ENCODE data around the gene HSPA12B.

The HSPA12B gene

DNA sequence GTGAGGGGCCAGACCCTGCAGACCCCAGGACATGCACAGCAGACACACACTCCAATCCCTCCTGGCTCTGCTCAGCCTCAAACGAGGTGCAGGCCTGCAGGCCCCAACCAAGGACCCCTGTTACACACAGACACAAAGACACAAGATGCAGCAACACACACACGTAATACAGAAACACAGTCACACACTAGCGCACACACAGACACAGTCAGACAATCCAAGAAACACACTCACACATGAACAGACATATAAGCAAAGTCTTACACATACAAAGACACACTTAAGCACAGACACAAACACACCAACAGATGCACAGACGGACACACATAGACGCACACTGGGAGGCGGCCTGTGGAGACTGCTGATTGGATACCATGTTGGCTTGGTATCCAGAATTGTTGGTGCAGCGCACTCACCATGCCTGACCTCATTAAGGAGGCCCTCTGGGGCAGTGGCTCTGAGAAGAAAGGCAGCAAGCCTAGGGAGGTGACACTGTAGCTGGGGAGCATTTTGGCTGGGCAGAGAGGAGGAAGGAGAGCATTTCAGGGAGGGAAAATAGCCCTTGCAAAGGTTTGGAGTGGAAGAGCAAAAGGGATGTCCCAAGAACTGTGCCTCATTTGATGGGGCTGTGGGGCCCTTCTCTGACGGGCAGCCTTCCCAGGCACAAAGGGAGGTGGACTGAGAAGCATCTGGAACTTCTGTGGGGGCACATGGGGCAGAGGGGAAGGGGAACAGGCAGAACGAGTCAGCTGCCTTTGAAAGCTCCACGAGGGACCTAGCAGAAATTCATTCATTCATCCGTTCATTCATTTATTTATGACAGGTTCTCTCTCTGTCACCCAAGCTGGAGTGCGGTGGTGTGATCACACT, 1.4 kb upstream of the HSPA12B start:
- DNase-seq: no peak

DNA sequence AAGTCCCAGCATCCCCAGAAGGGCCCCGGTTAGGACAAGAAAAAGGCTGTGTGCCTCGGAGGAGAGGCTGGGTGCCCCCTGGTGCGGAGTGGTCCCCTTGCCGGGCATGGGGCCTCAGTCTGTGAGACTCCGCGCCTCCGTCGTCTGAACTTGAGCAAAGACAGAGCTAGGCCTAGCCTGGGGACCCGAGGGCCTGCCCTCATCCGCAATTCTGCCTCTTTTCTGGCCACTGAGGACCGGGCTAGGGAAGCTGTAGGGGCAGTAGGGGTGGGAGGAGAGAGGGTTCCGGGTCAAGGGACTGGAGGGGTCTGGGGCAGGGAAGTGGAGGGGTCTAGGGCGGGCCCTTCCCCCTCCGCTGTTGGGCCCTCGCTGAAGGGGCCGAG, 550 bp upstream of the HSPA12B start:
- DNase-seq: no peak

DNA sequence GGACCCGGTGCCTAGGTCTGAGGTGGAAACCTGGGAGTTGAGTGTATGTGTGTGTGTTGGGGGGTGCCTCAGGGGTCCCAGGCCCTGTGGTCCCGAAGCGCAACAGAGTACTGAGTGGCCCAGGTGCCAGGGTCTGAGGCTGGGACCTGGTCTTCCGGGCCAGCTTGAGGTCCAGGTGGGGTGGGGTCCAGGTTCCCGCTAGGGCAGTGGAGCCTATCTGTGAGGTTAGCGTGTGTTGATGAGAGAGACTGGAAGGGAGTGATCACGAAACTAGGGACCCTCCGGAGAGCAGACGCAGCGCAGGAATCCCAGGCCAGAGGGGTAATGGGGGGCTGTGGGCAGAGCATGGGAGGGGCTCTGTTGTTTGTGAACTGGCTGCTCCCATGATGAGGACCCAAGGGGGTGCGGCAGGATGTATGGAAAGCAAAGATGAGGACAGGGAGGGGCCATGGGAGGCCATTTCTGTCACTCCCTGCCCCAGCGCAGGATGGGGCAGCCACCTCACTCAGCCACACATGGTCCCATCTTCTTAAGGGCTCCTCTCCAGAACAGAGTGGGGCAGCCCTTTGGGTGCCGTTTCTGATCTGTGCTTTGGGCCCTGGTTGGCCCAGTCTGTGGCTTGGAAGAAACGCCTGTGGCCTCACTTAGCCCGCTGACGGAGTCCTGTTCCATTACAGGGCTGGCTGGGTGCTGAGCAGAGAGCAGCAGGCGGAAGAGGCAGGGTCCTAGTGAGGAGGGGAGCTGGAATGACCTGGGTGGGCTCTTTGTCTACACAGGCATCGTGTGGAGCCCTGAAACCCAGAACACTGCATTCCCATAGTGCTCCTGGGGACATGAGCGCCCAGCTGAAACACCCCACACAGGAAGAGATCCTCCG, 872 bp downstream of the HSPA12B start:
- no peak for DNase-seq

DNA sequence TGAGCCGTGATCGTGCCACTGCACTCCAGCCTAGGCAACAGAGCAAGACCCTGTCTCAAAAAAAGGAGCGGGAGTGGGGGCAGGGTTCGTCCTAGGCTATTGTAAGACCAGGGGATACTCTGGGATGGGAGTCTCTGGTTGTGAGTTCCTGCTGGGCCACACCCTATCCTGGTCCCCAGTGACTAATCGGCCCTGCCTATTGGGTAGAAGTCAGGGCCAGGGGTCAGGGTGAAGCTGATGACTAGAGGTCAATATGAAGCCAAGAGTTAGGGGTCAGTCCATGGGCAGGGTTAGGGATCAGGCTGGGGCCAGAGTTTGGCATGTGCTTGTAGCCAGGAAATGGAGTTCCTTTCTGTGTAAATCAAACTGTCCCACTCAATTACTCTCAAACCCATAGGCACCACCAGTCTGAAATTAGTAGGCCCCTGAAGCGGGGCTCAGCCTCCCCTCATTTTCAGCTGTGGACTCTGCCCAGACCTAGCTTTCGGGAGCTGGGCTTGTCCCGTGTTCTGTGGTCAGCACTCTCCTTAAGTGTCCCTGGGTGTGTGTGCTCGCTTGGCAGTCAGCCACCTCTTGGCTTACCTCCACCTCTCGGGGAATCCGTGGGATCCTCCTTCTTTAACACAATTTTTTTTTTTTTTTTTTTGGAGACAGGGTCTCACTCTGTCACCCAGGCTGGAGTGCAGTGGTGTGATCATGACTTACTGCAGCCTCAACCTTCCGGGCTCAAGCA, 1.8 kb downstream of the HSPA12B start:
- no peak for DNase-seq

DNA sequence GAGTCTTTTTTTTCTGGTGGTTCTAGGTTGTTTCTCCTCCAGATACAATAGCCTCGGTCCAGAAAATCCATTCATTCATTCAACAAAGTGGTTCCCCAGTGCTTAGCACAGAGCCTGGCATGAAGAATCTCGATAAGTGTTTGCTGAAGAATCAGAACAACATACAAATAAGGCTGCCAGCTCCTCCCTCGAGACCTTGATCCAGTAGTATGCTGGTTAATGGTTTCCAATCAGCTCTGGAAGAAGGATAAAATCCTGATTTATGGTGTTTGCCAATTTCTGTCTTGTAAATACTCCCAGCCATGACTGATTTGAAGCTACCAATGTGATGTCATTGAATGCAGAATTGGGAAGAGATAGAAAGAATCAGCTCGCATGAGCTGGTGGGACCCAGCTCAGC, 3.3 kb downstream of the HSPA12B start:
- DNase-seq: no peak

DNA sequence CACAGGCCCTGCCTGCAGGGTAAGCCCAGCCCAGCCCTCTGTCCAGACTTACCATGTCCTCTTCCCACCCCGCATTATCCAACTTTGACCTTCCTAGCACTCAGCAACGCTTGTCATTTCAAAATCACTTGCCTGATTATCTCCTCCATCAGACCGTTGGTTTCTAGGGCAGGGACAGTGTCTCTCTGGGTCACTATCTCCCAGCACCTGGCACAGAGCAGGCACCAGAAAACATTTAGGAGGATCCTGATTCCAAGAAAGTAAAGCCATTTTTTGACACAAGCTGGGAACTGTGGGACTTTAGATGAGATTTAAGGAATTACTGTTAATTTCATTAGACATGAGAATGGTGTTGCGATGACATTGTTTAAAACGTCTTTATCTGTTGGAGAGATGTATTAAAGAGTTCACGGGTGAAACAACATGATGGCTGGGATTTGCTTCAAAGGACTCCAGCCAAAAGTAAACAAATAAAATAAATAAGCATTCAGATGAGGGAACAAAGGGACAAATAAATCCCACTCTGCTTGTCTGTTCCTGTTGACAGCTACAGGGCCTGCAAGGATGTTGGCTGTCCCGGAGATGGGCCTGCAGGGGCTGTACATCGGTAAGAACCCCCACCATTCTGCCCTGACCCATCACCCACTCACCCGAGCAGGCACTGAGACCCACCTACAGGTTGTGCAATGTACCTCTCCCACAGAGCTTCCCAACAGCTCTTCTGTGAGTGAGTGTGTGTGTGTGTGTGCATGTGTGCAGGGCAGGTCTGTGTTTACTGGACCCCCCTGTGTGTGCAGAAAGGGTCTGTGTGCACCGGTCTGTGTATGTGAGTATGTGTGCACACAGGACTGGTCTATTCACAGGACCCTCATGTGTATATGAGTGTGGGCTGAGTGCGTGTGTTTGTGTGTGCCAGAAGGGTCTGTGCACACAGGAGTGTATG, 5.9 kb downstream of the HSPA12B start:
- no peak for DNase-seq

DNA sequence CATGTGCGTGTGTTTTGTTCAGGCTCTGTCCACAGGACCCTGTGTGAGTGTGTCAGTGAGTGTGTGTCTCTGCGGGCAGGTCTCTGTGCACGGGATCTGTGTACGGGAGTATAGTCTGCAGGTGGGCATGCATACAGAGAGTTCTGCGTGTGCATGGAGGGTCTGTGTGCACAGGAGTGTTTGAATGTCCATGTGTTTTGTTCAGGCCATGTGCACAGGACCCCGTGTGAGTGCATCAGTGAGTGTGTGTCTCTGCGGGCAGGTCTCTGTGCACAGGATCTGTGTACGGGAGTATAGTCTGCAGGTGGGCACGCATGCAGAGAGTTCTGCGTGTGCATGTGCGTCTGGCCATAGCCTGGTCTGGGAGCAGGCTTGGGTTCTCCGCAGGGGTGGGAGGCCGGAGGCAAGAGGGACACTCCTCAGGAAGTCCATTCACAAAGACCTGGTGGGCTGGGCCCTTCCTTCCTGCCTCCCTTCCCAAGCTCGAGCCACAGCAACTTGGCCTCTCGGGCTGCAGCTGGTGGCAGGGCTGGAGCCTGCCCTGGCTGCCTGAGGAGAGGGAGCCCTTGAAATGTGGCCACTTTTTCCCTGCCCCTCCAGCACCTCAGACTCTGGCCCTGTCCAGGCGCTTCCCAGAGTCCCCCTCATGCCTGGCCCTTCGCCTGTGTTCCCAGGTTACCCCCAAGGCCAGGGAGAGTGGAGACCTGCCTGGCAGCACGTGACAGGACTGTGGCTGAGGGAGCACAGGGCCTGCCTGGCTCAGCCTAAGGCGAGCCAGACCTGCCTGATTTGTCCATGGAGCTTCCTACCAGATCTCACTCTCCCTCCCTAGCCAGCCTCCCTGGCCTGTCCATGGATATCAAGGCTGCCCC, 6.8 kb downstream of the HSPA12B start:
- DNase-seq: no peak

DNA sequence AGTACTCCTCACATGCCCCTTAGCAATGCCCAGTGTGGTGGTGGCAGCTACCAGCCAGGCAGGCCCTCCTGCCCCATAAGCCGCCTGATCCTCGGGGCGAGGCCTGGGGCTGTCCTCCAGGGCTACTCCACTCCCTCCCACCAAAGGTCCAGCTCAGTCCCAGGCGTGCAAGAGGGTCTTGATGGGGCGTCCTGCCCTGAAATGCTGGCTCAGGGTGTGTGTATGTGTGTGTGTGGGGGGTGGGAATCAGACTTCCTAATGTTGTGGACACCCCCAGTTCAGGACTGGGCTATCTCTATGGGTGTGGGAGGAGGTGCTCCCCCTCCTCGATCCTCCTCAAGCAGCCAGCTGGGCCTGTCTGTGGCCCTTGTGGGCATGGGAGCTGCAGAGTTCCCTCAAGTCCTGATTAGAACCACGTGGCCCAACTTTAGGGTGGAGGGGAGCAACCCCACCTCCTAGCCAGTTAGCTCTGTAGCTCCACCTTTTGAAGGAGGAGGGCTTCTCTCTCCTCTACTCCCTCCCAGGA, 7.5 kb downstream of the HSPA12B start:
- DNase-seq: no peak

DNA sequence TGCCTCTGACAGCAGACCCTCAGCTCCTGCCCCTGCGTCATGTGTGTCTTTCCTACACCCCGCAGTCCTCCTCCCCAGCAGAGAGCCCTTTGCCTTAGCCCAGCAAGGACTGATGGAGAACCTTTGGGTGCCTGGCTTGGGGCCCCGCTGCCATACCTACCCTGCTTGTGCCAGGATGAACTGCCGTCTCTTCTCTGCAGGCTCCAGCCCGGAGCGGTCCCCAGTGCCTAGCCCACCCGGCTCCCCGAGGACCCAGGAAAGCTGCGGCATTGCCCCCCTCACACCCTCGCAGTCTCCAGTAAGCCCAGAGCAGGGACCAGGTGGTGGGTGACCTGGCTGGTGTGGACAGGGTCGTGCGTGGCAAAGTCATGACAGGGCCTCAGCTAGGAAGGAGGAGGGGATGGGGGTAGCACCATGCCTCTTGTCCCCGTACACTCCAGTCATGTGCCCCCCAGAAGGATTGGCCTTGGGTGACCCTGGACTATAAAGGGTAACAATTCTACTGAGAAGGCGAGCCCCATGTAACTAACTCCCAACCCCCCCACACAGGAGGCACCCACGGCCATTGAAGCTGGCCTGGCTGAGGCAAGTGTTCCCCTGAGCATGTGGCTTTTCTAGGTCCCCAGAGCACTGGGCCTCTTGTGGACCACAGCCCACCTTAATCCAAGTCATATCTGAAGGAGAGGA, 8.3 kb downstream of the HSPA12B start:
- DNase-seq: no peak

DNA sequence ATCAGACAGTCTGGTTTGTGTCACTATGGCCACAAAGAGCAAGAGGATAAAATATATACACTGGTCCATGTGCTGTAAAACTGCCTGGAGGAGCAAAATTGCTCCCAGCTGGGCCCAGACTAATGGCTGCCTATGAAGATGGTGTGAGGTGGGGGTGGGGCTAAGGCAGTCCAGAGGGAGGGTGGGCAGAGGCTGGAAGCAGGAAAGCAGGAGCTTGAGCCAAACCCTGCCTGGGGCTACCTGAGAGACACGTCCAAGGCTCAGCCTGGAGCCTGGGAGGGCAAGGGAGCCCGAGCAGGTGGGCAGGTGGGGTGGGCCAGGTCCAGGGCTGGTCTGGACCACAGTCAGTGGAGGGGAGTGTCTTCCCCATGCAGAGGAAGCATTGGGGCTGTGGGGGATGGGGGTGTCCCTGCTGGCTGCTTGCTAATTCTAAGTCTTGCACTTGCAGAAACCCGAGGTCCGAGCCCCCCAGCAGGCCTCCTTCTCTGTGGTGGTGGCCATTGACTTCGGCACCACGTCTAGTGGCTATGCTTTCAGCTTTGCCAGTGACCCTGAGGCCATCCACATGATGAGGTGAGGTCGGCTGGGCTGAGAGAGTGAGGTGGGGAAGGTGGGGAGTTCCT, 9.5 kb downstream of the HSPA12B start:
- no peak for DNase-seq

DNA sequence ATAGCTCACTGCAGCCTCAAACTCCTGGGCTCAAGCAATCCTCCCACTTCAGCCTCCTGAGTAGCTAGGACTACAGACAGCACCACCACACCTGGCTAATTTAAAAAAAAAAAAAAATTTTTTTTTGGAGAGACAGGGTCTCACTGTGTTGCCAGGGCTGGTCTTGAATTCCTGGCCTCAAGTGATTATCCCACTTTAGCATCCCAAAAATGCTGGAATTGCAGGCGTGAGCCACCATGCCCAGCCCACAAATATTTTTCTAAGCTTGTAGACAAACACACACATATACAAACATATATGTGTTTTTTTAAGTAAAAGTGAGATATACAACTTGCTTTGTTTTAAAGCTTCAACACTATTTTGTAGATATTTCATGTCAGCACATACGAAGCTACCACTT, 10.8 kb downstream of the HSPA12B start:
- DNase-seq: no peak

DNA sequence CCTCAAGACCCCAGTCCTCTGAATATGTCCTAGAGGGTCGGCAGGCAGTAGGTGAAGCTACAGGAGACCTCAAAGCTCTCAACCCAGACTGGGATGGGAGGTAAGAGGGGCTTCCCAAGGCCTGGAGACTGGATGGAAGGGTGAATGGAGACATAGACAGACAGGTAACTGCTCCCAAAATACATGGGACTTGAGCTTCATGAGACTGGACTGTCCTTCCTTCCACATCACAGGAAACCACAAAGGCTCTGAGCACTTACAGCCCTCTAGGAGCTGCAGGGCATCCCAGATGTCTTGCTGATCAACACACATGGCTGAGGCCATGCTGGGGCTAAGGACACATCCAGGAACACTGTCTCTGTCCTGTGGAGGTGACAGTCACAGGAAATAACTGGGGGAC, 11.6 kb downstream of the HSPA12B start:
- DNase-seq: no peak

DNA sequence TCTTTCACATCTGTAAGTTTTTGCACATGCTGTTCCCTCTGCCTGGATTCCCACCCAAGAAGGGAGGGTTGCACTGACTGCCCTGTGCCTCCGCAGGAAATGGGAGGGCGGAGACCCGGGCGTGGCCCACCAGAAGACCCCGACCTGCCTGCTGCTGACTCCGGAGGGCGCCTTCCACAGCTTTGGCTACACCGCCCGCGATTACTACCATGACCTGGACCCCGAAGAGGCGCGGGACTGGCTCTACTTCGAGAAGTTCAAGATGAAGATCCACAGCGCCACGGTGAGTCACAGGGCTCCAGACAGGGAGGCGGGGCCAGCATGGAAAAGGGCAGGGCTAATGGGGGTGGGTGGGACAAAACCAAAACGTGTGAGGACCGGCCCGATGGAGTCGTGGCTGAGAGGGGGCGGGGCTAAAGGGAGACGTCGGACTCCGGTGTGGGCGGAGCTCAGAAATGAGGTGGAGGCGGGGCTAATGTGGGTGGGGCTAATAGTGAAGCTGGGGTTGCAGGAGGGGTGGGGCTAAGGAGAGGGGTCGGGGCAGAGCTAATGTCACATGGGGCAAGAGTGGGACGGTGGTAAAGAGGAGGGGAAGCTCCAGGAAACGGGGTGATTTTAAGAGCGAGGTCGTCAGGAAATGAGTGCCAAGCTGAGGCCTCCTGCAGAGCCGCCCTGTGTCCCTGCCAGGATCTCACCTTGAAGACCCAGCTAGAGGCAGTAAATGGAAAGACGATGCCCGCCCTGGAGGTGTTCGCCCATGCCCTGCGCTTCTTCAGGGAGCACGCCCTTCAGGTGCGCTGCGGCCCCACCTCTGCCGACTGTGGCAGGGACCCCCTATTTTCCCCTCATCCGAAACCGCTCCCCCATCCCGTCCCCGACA, 12.6 kb downstream of the HSPA12B start:
- DNase-seq: peak; percentile 70

DNA sequence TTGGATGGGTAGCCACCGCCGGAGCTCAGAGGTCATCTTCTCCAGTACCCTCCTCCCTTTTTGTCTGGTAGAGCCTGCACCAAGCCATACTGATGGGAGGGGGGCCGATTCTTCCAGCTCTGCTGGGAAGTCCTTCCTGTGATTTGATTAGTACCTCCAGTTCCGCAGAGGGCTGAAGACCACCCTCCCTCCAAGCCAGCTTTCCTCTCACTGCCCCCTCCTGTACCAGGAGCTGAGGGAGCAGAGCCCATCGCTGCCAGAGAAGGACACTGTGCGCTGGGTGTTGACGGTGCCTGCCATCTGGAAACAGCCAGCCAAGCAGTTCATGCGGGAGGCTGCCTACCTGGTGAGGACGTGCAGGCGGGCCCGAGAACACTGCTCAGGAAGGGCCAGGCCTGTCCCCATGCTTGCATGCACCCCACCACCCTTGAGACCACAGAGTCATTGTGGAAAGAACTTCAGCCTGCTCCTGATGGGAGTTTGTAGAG, 13.2 kb downstream of the HSPA12B start:
- no peak for DNase-seq

DNA sequence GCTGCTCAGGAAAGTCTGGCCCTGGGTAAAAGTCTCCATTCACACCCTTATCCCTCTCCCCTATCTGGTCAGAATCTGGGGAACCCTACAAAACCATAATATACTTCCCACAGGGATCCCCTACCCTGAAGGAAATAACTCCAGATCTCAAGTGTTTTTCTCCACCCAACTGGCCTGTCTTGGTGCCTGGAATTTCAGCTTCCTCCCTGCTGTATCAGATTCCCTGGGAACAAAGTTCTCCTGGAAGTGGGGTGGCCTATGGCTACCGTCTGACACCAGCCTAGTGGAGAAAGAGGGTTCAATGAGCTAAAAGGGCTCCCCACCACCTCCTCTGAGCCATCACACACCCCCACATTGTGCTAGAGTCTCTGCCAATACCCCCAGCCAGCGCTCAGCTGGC, 15.0 kb downstream of the HSPA12B start:
- no peak for DNase-seq

DNA sequence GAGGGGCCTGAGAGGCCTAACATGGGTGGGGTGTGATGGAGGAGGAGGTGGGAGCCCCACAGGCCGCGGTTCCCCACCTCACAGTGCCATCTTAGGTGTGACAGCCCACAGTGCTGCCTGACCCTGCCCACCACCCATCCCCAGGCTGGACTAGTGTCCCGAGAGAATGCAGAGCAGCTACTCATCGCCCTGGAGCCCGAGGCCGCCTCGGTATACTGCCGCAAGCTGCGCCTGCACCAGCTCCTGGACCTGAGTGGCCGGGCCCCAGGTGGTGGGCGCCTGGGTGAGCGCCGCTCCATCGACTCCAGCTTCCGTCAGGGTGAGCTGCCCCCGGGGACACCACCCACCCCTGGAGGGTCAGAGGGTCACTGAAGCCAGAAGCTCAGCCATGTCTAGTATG, 15.6 kb downstream of the HSPA12B start:
- DNase-seq: no peak

DNA sequence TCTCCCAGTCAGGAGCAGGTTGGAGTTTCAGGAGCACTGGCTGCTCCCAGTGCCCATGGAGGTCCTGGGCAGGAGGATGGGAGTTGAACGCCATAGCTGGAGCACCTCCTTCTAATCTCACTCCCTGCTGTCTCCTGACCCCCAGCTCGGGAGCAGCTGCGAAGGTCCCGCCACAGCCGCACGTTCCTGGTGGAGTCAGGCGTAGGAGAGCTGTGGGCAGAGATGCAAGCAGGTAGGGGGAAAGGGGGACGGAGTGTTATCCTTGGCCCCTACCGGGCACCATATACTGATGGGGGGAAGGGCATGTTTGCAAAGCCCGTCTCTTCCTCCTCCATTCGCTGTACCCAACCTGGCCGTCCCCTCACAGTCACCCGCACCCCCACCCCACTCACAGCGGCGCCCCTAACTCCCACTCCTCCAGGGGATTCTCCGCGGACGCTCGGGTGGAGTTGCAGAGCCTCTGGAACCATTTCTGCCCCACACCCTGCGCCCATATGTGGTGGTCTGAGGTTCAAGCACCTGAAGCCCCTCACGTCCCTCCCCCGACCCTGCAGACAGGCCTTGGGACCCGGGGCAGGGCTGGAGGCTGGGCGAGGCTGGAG, 16.7 kb downstream of the HSPA12B start:
- no peak for DNase-seq

All from activated CD8-positive, alpha-beta memory T cell treated with anti-CD3 and anti-CD28 coated beads, Interleukin-2, amount 50 U/mL, for 4 hours (primary cell).